ENCODE measurements around the gene ANKRD44. TPM values are rescaled to one million over a fixed set of nuclear protein-coding genes. Genes with fewer than 3 reads are reported as not detected.

ANKRD44 gene
- total RNA-seq, 1 experiment from 2014 or later = 7.8 TPM

- Histone ChIP-seq H3K27ac (ENCODE audit: low read length) (no peak overlapping the region), H3K4me1 (ENCODE audit: control insufficient read depth, insufficient read depth, low read length) (peaks cover 20% of the 10 kb centered on the region), H3K4me3 (ENCODE audit: low read depth in 2 of 2, low read length in 2 of 2) (no peak overlapping the region), H3K9me3 (ENCODE audit: control insufficient read depth, insufficient read depth, low read depth, low read length) (no peaks in the 10 kb centered on the region), H3K36me3 (ENCODE audit: control insufficient read depth, insufficient read depth, low read length) (no peaks in the 10 kb centered on the region), H3K27me3 (ENCODE audit: control insufficient read depth, insufficient read depth, low read length) (no peaks in the 10 kb centered on the region)
- intact Hi-C loops (cut with micrococcal nuclease; ENCODE audit: unreplicated experiment) = no loop called here
- ATAC-seq (no peak), DNase-seq (ENCODE audit: low read depth, low spot score) (no peak)
- CTCF ChIA-PET = no interaction called here
- BruUV-seq (replicated peaks) = no TSS peak
- TF ChIP-seq TCF7L2 (IDR thresholded peaks at IDR 0.05; ENCODE audit: low read depth, low read length) (no peak), POLR2AphosphoS5 (IDR thresholded peaks at IDR 0.05; ENCODE audit: low read depth, low read length) (no peak), REST (IDR thresholded peaks at IDR 0.05; ENCODE audit: insufficient read depth in 1 of 2, low read depth in 2 of 2, low read length in 1 of 2) (no peak), CTCF (IDR thresholded peaks at IDR 0.05) (no peak), SIN3A (IDR thresholded peaks at IDR 0.05; ENCODE audit: borderline replicate concordance, insufficient read depth, low read depth, low read length) (no peak)
- POLR2A ChIA-PET = no interaction called here
- in situ Hi-C loops (cut with HindIII; ENCODE audit: low pct_unique_long_range_greater_than_20kb, low sequenced_read_pairs) = no loop called here
These were observed 146.9 kb downstream of the ANKRD44 start for GRCh38 chr2:197163712-197164140.

- H3K4me1 ChIP-seq (ENCODE audit: control insufficient read depth, insufficient read depth, low read length) = peaks cover 30% of the 10 kb centered on the region
- H3K27ac ChIP-seq (ENCODE audit: low read length) = no peak overlapping the region
- intact Hi-C loops (cut with micrococcal nuclease; ENCODE audit: unreplicated experiment) = no loop called here
- POLR2A ChIA-PET = no interaction called here
- DNase-seq (ENCODE audit: low read depth, low spot score) (no peak), ATAC-seq (no peak)
- TF ChIP-seq POLR2AphosphoS5 (IDR thresholded peaks at IDR 0.05; ENCODE audit: low read depth, low read length) (no peak), SIN3A (IDR thresholded peaks at IDR 0.05; ENCODE audit: borderline replicate concordance, insufficient read depth, low read depth, low read length) (no peak)
- H3K27me3 ChIP-seq (ENCODE audit: control insufficient read depth, insufficient read depth, low read length) = no peaks in the 10 kb centered on the region
- no peaks in the 10 kb centered on the region for H3K36me3 ChIP-seq (ENCODE audit: control insufficient read depth, insufficient read depth, low read length)
- in situ Hi-C loops (cut with HindIII; ENCODE audit: low pct_unique_long_range_greater_than_20kb, low sequenced_read_pairs) = no loop called here
- BruUV-seq (replicated peaks) = no TSS peak
- H3K9me3 ChIP-seq (ENCODE audit: control insufficient read depth, insufficient read depth, low read depth, low read length) = no peaks in the 10 kb centered on the region; the same call in 1 of the 2 replicates
- H3K4me3 ChIP-seq (ENCODE audit: low read depth in 2 of 2, low read length in 2 of 2) = no peak overlapping the region
- CTCF ChIA-PET = no interaction called here
These were observed 148.8 kb downstream of the ANKRD44 start for GRCh38 chr2:197161774-197162173.

- POLR2A ChIA-PET = no interaction called here
- in situ Hi-C loops (cut with HindIII; ENCODE audit: low pct_unique_long_range_greater_than_20kb, low sequenced_read_pairs) (no loop called here), intact Hi-C loops (cut with micrococcal nuclease; ENCODE audit: unreplicated experiment) (no loop called here)
- ATAC-seq (peak; percentile 95), DNase-seq (ENCODE audit: low read depth, low spot score) (peak; percentile 96)
- H3K4me1 ChIP-seq (ENCODE audit: control insufficient read depth, insufficient read depth, low read length) = peaks cover 30% of the 10 kb centered on the region
- CTCF ChIA-PET = no interaction called here
- H3K27me3 ChIP-seq (ENCODE audit: control insufficient read depth, insufficient read depth, low read length) = no peaks in the 10 kb centered on the region
- H3K9me3 ChIP-seq (ENCODE audit: control insufficient read depth, insufficient read depth, low read depth, low read length) = peaks cover 9% of the 10 kb centered on the region; the same call in 1 of the 2 replicates
- no peak for TF ChIP-seq TCF7L2 (IDR thresholded peaks at IDR 0.05; ENCODE audit: low read depth, low read length)
- TF ChIP-seq SIN3A (IDR thresholded peaks at IDR 0.05; ENCODE audit: borderline replicate concordance, insufficient read depth, low read depth, low read length) = no peak
- no peak for TF ChIP-seq CTCF (IDR thresholded peaks at IDR 0.05)
- no peak for TF ChIP-seq POLR2AphosphoS5 (IDR thresholded peaks at IDR 0.05; ENCODE audit: low read depth, low read length)
- TF ChIP-seq REST (IDR thresholded peaks at IDR 0.05; ENCODE audit: insufficient read depth in 1 of 2, low read depth in 2 of 2, low read length in 1 of 2) = no peak
- peak overlapping the region; percentile 54 for H3K27ac ChIP-seq (ENCODE audit: low read length)
- H3K4me3 ChIP-seq (ENCODE audit: low read depth in 2 of 2, low read length in 2 of 2) = no peak overlapping the region
- H3K36me3 ChIP-seq (ENCODE audit: control insufficient read depth, insufficient read depth, low read length) = no peaks in the 10 kb centered on the region
- no TSS peak for BruUV-seq (replicated peaks)
These were observed 150.8 kb downstream of the ANKRD44 start for GRCh38 chr2:197159661-197160211.
